Adrenal gland (tissue), 5 donors: Measurements from ENCODE around the gene MTARC1.

Experiments
- POLR2A ChIP-seq, 2 donors: fragments of 450-650 bp; IDR thresholded peaks; one replicate each; pipeline ENCODE4 v1.6.1; 2017; ENCODE audit warnings: antibody characterized with exemption in 2 of 2, mild to moderate bottlenecking in 2 of 2, moderate library complexity in 1 of 2
- TF ChIP-seq, protein P1 (sequence below), 6 experiments: fragments of 450-650 bp in 4 of 6; fragments of 200-600 bp in 2 of 6; sonication (generic) in 1 of 6; IDR thresholded peaks; 1 replicate in 5 of 6; 2 replicates in 1 of 6; pipeline versions ENCODE4 v1.5.1 to v1.8.0; 2016 to 2021; ENCODE audit warnings: antibody characterized with exemption in 6 of 6, mild to moderate bottlenecking in 2 of 6, moderate library complexity in 1 of 6
- donor health status: DM: no; HTN: no; CAD: no.

DNA sequence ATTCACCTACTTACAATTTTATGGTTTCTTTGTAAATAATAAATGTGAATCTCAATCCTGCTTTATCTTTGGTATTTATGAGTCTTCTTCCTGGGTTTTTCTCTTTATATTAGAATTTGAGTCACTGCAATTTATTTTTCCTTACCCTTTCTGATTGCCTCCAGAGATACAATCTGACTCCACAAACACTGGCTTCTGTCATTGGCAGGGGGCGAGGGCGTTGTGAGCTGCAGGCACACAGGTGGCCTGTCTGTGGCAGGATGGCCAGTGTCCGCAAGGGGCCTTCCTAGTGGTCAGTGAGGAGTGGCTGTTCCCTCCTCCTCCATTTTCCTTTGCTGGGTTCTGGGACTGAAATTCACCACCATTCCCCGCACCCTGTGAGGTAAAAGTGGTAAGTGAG is 2.0 kb upstream of the MTARC1 start:
- no peak for TF ChIP-seq POLR2A (IDR thresholded peaks at IDR 0.05)
- TF ChIP-seq, protein P1, sequence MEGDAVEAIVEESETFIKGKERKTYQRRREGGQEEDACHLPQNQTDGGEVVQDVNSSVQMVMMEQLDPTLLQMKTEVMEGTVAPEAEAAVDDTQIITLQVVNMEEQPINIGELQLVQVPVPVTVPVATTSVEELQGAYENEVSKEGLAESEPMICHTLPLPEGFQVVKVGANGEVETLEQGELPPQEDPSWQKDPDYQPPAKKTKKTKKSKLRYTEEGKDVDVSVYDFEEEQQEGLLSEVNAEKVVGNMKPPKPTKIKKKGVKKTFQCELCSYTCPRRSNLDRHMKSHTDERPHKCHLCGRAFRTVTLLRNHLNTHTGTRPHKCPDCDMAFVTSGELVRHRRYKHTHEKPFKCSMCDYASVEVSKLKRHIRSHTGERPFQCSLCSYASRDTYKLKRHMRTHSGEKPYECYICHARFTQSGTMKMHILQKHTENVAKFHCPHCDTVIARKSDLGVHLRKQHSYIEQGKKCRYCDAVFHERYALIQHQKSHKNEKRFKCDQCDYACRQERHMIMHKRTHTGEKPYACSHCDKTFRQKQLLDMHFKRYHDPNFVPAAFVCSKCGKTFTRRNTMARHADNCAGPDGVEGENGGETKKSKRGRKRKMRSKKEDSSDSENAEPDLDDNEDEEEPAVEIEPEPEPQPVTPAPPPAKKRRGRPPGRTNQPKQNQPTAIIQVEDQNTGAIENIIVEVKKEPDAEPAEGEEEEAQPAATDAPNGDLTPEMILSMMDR (IDR thresholded peaks at IDR 0.05), result no peak
